ENCODE measurements around the gene HECTD4.

HECTD4 gene

GRCh38 chr12:112382866-112383265, 635 bp upstream of the HECTD4 start:
- no peaks in the 10 kb centered on the region for H3K9me3 Mint-ChIP-seq
- H3K4me3 Mint-ChIP-seq, result peak overlapping the region; percentile 92
- peak overlapping the region; percentile 95 for H3K27ac Mint-ChIP-seq
- intact Hi-C loops (cut with micrococcal nuclease), result loop anchor here (10.0 kb wide), 2 partner anchors 88 to 368 kb away; partner anchors contain the start of genes ERP29 and TMEM116
- no peaks in the 10 kb centered on the region for H3K27me3 Mint-ChIP-seq
- H3K36me3 Mint-ChIP-seq (ENCODE audit: low read depth), result peaks cover 13% of the 10 kb centered on the region
- H3K4me1 Mint-ChIP-seq (ENCODE audit: low read depth), result peaks cover 46% of the 10 kb centered on the region

DNA sequence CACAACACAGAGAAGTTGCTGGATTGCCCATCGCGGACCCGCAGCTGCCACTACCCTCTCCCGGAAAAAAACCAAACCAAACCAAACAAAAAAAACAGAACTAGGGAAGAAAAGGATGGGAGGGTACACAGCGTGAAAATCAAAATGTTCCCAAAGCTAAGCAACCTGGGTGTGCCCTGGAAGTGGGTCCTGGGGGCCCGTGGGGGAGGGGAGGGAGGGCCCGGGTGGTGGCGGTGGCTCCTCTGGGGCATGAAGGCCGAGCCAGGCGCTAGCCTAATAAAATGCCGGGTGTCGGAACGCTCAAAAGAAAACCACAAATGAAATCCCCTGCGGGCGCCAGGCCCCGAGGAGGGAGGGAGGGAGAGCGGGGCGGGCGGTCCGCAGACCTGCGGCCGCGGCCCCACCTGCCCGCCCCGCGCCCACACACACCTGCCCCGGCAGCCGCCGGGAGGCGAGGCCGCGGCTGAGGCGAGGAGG, 787 bp downstream of the HECTD4 start:
- Mint-ChIP-seq H3K4me1 (ENCODE audit: low read depth) (peaks cover 35% of the 10 kb centered on the region), H3K9me3 (no peaks in the 10 kb centered on the region), H3K4me3 (peak overlapping the region; percentile 92), H3K27ac (peak overlapping the region; percentile 95), H3K36me3 (ENCODE audit: low read depth) (peaks cover 13% of the 10 kb centered on the region), H3K27me3 (no peaks in the 10 kb centered on the region)
- intact Hi-C loops (cut with micrococcal nuclease), result loop anchor here (10.0 kb wide), 2 partner anchors 87 to 367 kb away; partner anchors contain the start of genes ERP29 and TMEM116

GRCh38 chr12:112380663-112381405, 1.4 kb downstream of the HECTD4 start:
- H3K9me3 Mint-ChIP-seq, result no peaks in the 10 kb centered on the region
- H3K36me3 Mint-ChIP-seq (ENCODE audit: low read depth), result peaks cover 13% of the 10 kb centered on the region
- intact Hi-C loops (cut with micrococcal nuclease), result loop anchor here (10.0 kb wide), 2 partner anchors 86 to 366 kb away; partner anchors contain the start of genes ERP29 and TMEM116
- no peaks in the 10 kb centered on the region for H3K27me3 Mint-ChIP-seq
- peak overlapping the region; percentile 95 for H3K27ac Mint-ChIP-seq
- peak overlapping the region; percentile 92 for H3K4me3 Mint-ChIP-seq
- H3K4me1 Mint-ChIP-seq (ENCODE audit: low read depth), result peaks cover 32% of the 10 kb centered on the region

- no peaks in the 10 kb centered on the region for H3K36me3 Mint-ChIP-seq (ENCODE audit: low read depth)
- no peaks in the 10 kb centered on the region for H3K27me3 Mint-ChIP-seq
- H3K4me1 Mint-ChIP-seq (ENCODE audit: low read depth), result peaks cover 8% of the 10 kb centered on the region
- no peak overlapping the region for H3K27ac Mint-ChIP-seq
- no peak overlapping the region for H3K4me3 Mint-ChIP-seq
- intact Hi-C loops (cut with micrococcal nuclease), result no loop called here
- H3K9me3 Mint-ChIP-seq, result no peaks in the 10 kb centered on the region
These were observed 7.1 kb downstream of the HECTD4 start for GRCh38 chr12:112375105-112375504.

DNA sequence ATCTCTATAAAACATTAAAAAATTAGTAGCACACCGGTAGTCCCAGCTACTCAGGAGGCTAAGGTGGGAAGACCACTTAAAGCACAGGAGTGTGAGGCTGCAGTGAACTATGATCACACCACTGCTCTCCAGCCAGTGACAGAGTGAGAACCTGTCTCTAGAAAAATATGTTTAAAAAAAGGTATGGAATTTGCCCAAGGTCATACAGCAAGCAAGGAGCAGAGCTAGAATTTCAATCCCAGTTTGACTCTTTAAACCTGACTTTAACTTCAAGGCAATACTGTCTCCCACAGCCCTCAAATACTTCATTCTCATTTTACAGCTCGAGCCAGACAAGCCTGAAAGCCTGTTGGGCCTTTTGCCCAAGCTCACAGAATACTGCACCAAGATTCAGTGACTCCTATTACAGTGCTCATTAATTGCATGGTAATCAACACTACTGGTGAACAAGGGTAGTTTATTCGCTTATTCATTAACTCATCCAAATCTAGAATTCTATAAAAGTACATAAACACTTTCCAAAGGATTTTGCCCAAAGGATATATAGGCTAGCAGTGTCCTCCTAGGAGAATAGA, 8.0 kb downstream of the HECTD4 start:
- H3K27ac Mint-ChIP-seq, result no peak overlapping the region

DNA sequence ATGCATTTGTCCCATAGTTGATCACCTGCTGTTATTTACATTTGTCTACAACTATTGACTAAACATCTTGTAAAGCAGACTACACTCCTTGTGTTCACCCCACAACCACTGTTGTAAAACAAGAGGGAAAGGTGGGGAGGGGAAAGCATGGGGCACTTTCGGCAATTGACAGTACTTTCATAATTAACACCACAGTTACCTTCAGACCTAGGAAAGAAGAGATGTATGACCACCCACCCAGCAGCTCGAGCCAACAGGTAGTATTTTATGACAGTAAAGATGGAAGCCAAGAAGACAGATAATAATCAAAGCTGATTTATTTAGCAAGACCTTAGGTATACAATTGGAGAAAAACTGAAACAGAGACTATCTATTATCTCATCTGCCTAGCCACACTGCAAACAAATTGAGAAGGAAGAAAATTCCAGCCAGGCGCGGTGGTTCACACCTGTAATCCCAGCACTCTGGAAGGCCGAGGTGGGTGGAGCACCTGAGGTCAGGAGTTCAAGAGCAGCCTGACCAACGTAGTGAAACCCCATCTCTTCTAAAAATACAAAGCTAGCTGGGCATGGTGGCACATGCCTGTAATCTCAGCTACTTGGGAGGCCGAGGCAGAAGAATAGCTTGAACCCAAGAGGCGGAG, 11.2 kb downstream of the HECTD4 start:
- Mint-ChIP-seq H3K4me1 (ENCODE audit: low read depth) (peaks cover 6% of the 10 kb centered on the region), H3K27ac (no peak overlapping the region), H3K36me3 (ENCODE audit: low read depth) (no peaks in the 10 kb centered on the region), H3K4me3 (no peak overlapping the region), H3K27me3 (no peaks in the 10 kb centered on the region), H3K9me3 (no peaks in the 10 kb centered on the region)
- intact Hi-C loops (cut with micrococcal nuclease), result no loop called here

More for the DNA sequence above, 8.0 kb downstream of the HECTD4 start:
- Mint-ChIP-seq H3K27me3 (no peaks in the 10 kb centered on the region), H3K4me1 (ENCODE audit: low read depth) (peaks cover 6% of the 10 kb centered on the region), H3K36me3 (ENCODE audit: low read depth) (no peaks in the 10 kb centered on the region), H3K9me3 (no peaks in the 10 kb centered on the region), H3K4me3 (no peak overlapping the region)
- intact Hi-C loops (cut with micrococcal nuclease), result no loop called here

- no peaks in the 10 kb centered on the region for H3K9me3 Mint-ChIP-seq
- H3K27me3 Mint-ChIP-seq, result no peaks in the 10 kb centered on the region
- intact Hi-C loops (cut with micrococcal nuclease), result no loop called here
- H3K27ac Mint-ChIP-seq, result no peak overlapping the region
- no peaks in the 10 kb centered on the region for H3K36me3 Mint-ChIP-seq (ENCODE audit: low read depth)
- no peak overlapping the region for H3K4me3 Mint-ChIP-seq
- peaks cover 6% of the 10 kb centered on the region for H3K4me1 Mint-ChIP-seq (ENCODE audit: low read depth)
These were observed 12.0 kb downstream of the HECTD4 start for GRCh38 chr12:112370199-112370598.

DNA sequence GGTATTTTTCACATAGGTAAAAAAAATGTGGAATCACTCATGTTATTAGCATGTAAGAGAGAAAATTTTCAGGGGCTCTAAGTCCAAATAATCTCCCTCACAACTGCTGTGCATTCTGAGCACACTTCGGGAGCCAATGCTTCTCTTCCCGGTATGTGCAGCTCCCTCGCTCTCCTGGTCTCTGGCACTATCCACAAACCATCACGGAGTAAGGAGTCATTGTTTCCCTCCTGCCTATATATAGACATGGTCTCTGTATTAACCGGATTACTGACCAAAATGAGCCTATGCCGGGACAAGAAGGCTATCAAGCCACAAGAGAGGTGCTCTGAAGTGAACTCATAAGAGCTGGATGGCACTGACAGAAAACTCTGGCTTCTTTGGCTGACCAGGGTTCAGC, 13.4 kb downstream of the HECTD4 start:
- H3K4me1 Mint-ChIP-seq (ENCODE audit: low read depth), result peaks cover 6% of the 10 kb centered on the region
- no peak overlapping the region for H3K4me3 Mint-ChIP-seq
- H3K36me3 Mint-ChIP-seq (ENCODE audit: low read depth), result no peaks in the 10 kb centered on the region
- no peak overlapping the region for H3K27ac Mint-ChIP-seq
- H3K27me3 Mint-ChIP-seq, result no peaks in the 10 kb centered on the region
- H3K9me3 Mint-ChIP-seq, result no peaks in the 10 kb centered on the region
- intact Hi-C loops (cut with micrococcal nuclease), result no loop called here

GRCh38 chr12:112367965-112368364, 14.3 kb downstream of the HECTD4 start:
- H3K27me3 Mint-ChIP-seq, result no peaks in the 10 kb centered on the region
- no peaks in the 10 kb centered on the region for H3K9me3 Mint-ChIP-seq
- intact Hi-C loops (cut with micrococcal nuclease), result no loop called here
- H3K36me3 Mint-ChIP-seq (ENCODE audit: low read depth), result no peaks in the 10 kb centered on the region
- no peak overlapping the region for H3K27ac Mint-ChIP-seq
- H3K4me1 Mint-ChIP-seq (ENCODE audit: low read depth), result peaks cover 6% of the 10 kb centered on the region
- no peak overlapping the region for H3K4me3 Mint-ChIP-seq

GRCh38 chr12:112362310-112362709, 19.9 kb downstream of the HECTD4 start:
- Mint-ChIP-seq H3K4me3 (no peak overlapping the region), H3K27ac (no peak overlapping the region), H3K4me1 (ENCODE audit: low read depth) (peaks cover 1% of the 10 kb centered on the region), H3K27me3 (no peaks in the 10 kb centered on the region), H3K9me3 (no peaks in the 10 kb centered on the region), H3K36me3 (ENCODE audit: low read depth) (no peaks in the 10 kb centered on the region)
- intact Hi-C loops (cut with micrococcal nuclease), result no loop called here

- Mint-ChIP-seq H3K27ac (no peak overlapping the region), H3K27me3 (no peaks in the 10 kb centered on the region), H3K4me3 (no peak overlapping the region), H3K4me1 (ENCODE audit: low read depth) (peaks cover 6% of the 10 kb centered on the region), H3K36me3 (ENCODE audit: low read depth) (no peaks in the 10 kb centered on the region), H3K9me3 (no peaks in the 10 kb centered on the region)
- intact Hi-C loops (cut with micrococcal nuclease), result no loop called here
These were observed 21.0 kb downstream of the HECTD4 start for GRCh38 chr12:112361271-112361670.

GRCh38 chr12:112359290-112359689, 22.9 kb downstream of the HECTD4 start:
- intact Hi-C loops (cut with micrococcal nuclease), result no loop called here
- Mint-ChIP-seq H3K4me3 (no peak overlapping the region), H3K27me3 (no peaks in the 10 kb centered on the region), H3K27ac (no peak overlapping the region), H3K9me3 (no peaks in the 10 kb centered on the region), H3K36me3 (ENCODE audit: low read depth) (no peaks in the 10 kb centered on the region), H3K4me1 (ENCODE audit: low read depth) (peaks cover 6% of the 10 kb centered on the region)

DNA sequence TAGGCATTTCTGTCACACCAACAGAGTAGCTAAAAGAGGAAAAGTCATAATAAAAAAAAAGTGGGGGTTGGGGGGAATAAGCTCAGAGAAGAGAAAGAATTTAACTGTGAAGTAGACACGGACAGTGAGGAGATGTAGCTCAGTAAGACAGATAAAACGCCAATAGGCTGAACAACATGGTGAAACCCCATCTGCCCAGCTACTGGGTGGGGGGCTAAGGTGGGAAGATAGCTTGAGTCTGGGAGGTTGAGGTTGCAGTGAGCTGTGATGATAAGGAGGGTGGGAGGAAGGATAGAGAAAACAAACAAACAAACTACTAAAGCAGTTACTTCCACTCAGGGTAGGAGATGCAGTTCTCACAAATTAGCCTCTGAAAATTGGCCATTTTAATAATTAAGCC, 25.0 kb downstream of the HECTD4 start:
- Mint-ChIP-seq H3K4me3 (no peak overlapping the region), H3K36me3 (ENCODE audit: low read depth) (no peaks in the 10 kb centered on the region), H3K27me3 (no peaks in the 10 kb centered on the region), H3K9me3 (no peaks in the 10 kb centered on the region), H3K4me1 (ENCODE audit: low read depth) (peaks cover 16% of the 10 kb centered on the region), H3K27ac (no peak overlapping the region)
- intact Hi-C loops (cut with micrococcal nuclease), result no loop called here

DNA sequence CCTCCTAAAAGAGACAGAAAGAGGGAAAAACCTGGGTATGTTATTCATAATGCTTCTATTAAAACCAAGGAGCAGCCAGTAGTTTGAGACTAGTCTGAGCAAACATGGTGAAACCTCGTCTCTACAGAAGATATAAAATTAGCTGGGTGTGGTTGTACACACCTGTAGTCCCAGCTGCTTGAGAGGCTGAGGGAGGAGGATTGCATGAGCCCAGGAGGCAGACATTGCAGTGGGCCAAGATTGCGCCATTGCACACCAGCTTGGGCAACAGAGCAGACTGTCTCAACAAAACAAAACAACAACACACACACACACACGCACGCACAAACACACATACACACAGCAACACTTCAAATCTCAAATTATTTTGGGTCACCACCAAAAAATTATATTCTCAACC, 27.8 kb downstream of the HECTD4 start:
- Mint-ChIP-seq H3K4me1 (ENCODE audit: low read depth) (peaks cover 20% of the 10 kb centered on the region), H3K27ac (no peak overlapping the region), H3K27me3 (no peaks in the 10 kb centered on the region), H3K36me3 (ENCODE audit: low read depth) (no peaks in the 10 kb centered on the region), H3K4me3 (no peak overlapping the region), H3K9me3 (no peaks in the 10 kb centered on the region)
- intact Hi-C loops (cut with micrococcal nuclease), result no loop called here

All from dendritic cell treated with granulocyte-macrophage colony-stimulating factor and Interleukin-4, amounts not matched to agents 40 ng/mL and 50 ng/mL, for 4 days (primary cell).